Mesendoderm (in vitro differentiated cells): ENCODE results near the gene TNFRSF6B.

Experiments
- DNase-seq: peaks from one replicate; pipeline ENCODE4 v3.0.0; 2013
- H2AK5ac ChIP-seq: 2 replicates; pipeline ENCODE4 v1.6.1; 2013; ENCODE audit warnings: low read length, inconsistent platforms
- H2BK120ac ChIP-seq: 2 replicates; pipeline ENCODE4 v1.6.1; 2013; ENCODE audit warnings: low read depth, mild to moderate bottlenecking, low read length, moderate library complexity, mixed read lengths
- H2BK15ac ChIP-seq: replicated peaks from 2 replicates; pipeline ENCODE4 v1.6.1; 2013; ENCODE audit warnings: low read depth, mild to moderate bottlenecking, moderate library complexity
- H2BK5ac ChIP-seq: 2 replicates; pipeline ENCODE4 v1.6.1; 2013; ENCODE audit warnings: low read length, inconsistent platforms
- H3K18ac ChIP-seq: 2 replicates; pipeline ENCODE4 v1.6.1; 2013; ENCODE audit warnings: mild to moderate bottlenecking, low read length, mixed read lengths
- H3K23ac ChIP-seq: one replicate; pipeline ENCODE4 v1.6.1; 2013; ENCODE audit warnings: low read length
- H3K27ac ChIP-seq: 2 replicates; pipeline ENCODE4 v1.5.1; 2013; ENCODE audit warnings: low read depth, mild to moderate bottlenecking, inconsistent platforms, low read length, moderate library complexity
- H3K27me3 ChIP-seq: 2 replicates; pipeline ENCODE4 v1.6.1; 2013; ENCODE audit warnings: low read length, control low read depth, mild to moderate bottlenecking, inconsistent platforms; ENCODE audit not compliant: insufficient read depth, poor library complexity
- H3K36me3 ChIP-seq: 2 replicates; pipeline ENCODE4 v1.6.1; 2013; ENCODE audit warnings: low read length, inconsistent platforms; ENCODE audit not compliant: control insufficient read depth, insufficient read depth
- H3K4ac ChIP-seq: one replicate; pipeline ENCODE4 v1.6.1; 2013; ENCODE audit warnings: low read depth, mild to moderate bottlenecking, low read length, moderate library complexity
- H3K4me1 ChIP-seq: 2 replicates; pipeline ENCODE4 v1.6.1; 2013; ENCODE audit warnings: low read depth, low read length, inconsistent platforms; ENCODE audit not compliant: control insufficient read depth
- H3K4me2 ChIP-seq: 2 replicates; pipeline ENCODE4 v1.6.1; 2013; ENCODE audit warnings: low read length
- H3K4me3 ChIP-seq: 2 replicates; pipeline ENCODE4 v1.5.1; 2013; ENCODE audit warnings: mild to moderate bottlenecking, low read length
- H3K56ac ChIP-seq: one replicate; pipeline ENCODE4 v1.6.1; 2013; ENCODE audit warnings: low read length
- H3K79me1 ChIP-seq: 2 replicates; pipeline ENCODE4 v1.6.1; 2013; ENCODE audit warnings: low read length, inconsistent platforms
- H3K79me2 ChIP-seq: 2 replicates; pipeline ENCODE4 v1.6.1; 2013; ENCODE audit warnings: mild to moderate bottlenecking, low read length; ENCODE audit not compliant: control insufficient read depth, insufficient read depth
- H3K9ac ChIP-seq: 2 replicates; pipeline ENCODE4 v1.6.1; 2013; ENCODE audit warnings: low read length, inconsistent platforms
- H4K5ac ChIP-seq: one replicate; pipeline ENCODE4 v1.6.1; 2013; ENCODE audit warnings: low read length
- H4K8ac ChIP-seq: one replicate; pipeline ENCODE4 v1.6.1; 2013; ENCODE audit warnings: low read depth, mild to moderate bottlenecking, control low read depth, low read length, moderate library complexity
- WGBS: extraction: QIAGEN DNeasy Blood & Tissue Kit; methylation state at CpG from one replicate; pipeline ENCODE4 v1.1.7; 2013; ENCODE audit warnings: low lambda C conversion rate, missing lambda C conversion rate; ENCODE audit not compliant: insufficient coverage; ENCODE audit errors: extremely low coverage; 5-methylcytosine and 5-hydroxymethylcytosine counted together

TNFRSF6B gene

GRCh38 chr20:63678667-63679465 is 17.6 kb upstream of the TNFRSF6B start:
- DNase-seq: no peak
- peaks cover 1% of the 10 kb centered on the region for H3K36me3 ChIP-seq
- H3K4ac ChIP-seq: no peak overlapping the region
- no peaks in the 10 kb centered on the region for H3K27me3 ChIP-seq
- no peak overlapping the region for H3K18ac ChIP-seq
- H3K4me2 ChIP-seq: no peak overlapping the region
- H3K27ac ChIP-seq: no peak overlapping the region
- no peak overlapping the region for H4K8ac ChIP-seq
- no peak overlapping the region for H4K5ac ChIP-seq
- no peak overlapping the region for H2BK120ac ChIP-seq
- no peak overlapping the region for H3K56ac ChIP-seq
- H2AK5ac ChIP-seq: no peak overlapping the region
- no peak overlapping the region for H2BK15ac ChIP-seq
- no peak overlapping the region for H2BK5ac ChIP-seq
- no CpG with 5 or more reads among the region's 38 CpGs for WGBS
- no peak overlapping the region for H3K9ac ChIP-seq
- H3K79me2 ChIP-seq: no peaks in the 10 kb centered on the region
- no peaks in the 10 kb centered on the region for H3K4me1 ChIP-seq
- H3K4me3 ChIP-seq: no peak overlapping the region
- H3K79me1 ChIP-seq: no peaks in the 10 kb centered on the region
- H3K23ac ChIP-seq: no peak overlapping the region

GRCh38 chr20:63679799-63680305 is 16.6 kb upstream of the TNFRSF6B start:
- WGBS: no CpG with 5 or more reads among the region's 19 CpGs
- Histone ChIP-seq H3K56ac (no peak overlapping the region), H3K4ac (no peak overlapping the region), H3K27ac (no peak overlapping the region), H4K5ac (no peak overlapping the region), H2BK5ac (no peak overlapping the region), H3K18ac (no peak overlapping the region), H3K79me1 (no peaks in the 10 kb centered on the region), H4K8ac (no peak overlapping the region), H2AK5ac (no peak overlapping the region), H3K36me3 (peaks cover 1% of the 10 kb centered on the region), H3K79me2 (no peaks in the 10 kb centered on the region), H3K9ac (no peak overlapping the region), H2BK15ac (no peak overlapping the region), H3K4me2 (no peak overlapping the region), H3K4me3 (no peak overlapping the region), H3K4me1 (no peaks in the 10 kb centered on the region), H3K23ac (no peak overlapping the region), H3K27me3 (no peaks in the 10 kb centered on the region), H2BK120ac (no peak overlapping the region)
- no peak for DNase-seq

- Histone ChIP-seq H3K4me3 (no peak overlapping the region), H2AK5ac (no peak overlapping the region), H3K23ac (no peak overlapping the region), H2BK5ac (no peak overlapping the region), H4K5ac (no peak overlapping the region), H3K4me1 (no peaks in the 10 kb centered on the region), H2BK120ac (no peak overlapping the region), H4K8ac (no peak overlapping the region), H3K4me2 (no peak overlapping the region), H3K36me3 (peaks cover 1% of the 10 kb centered on the region), H3K27ac (no peak overlapping the region), H3K4ac (no peak overlapping the region), H2BK15ac (no peak overlapping the region), H3K79me1 (no peaks in the 10 kb centered on the region), H3K79me2 (no peaks in the 10 kb centered on the region), H3K56ac (no peak overlapping the region), H3K27me3 (no peaks in the 10 kb centered on the region), H3K9ac (no peak overlapping the region), H3K18ac (no peak overlapping the region)
- no peak for DNase-seq
- no CpG with 5 or more reads among the region's 13 CpGs for WGBS
These were observed 16.0 kb upstream of the TNFRSF6B start for GRCh38 chr20:63680427-63680826.

GRCh38 chr20:63680857-63681608 is 15.4 kb upstream of the TNFRSF6B start:
- H3K27ac ChIP-seq: no peak overlapping the region
- H3K27me3 ChIP-seq: no peaks in the 10 kb centered on the region
- H3K4me2 ChIP-seq: no peak overlapping the region
- H4K5ac ChIP-seq: no peak overlapping the region
- peaks cover 1% of the 10 kb centered on the region for H3K36me3 ChIP-seq
- H3K23ac ChIP-seq: no peak overlapping the region
- no peak overlapping the region for H3K4me3 ChIP-seq
- no peak overlapping the region for H3K4ac ChIP-seq
- no peaks in the 10 kb centered on the region for H3K4me1 ChIP-seq
- no peak overlapping the region for H2BK15ac ChIP-seq
- H3K79me2 ChIP-seq: no peaks in the 10 kb centered on the region
- WGBS: no CpG with 5 or more reads among the region's 23 CpGs
- no peaks in the 10 kb centered on the region for H3K79me1 ChIP-seq
- no peak for DNase-seq
- H3K9ac ChIP-seq: no peak overlapping the region
- H2BK5ac ChIP-seq: no peak overlapping the region
- no peak overlapping the region for H2AK5ac ChIP-seq
- no peak overlapping the region for H3K56ac ChIP-seq
- no peak overlapping the region for H4K8ac ChIP-seq
- no peak overlapping the region for H2BK120ac ChIP-seq
- H3K18ac ChIP-seq: no peak overlapping the region

- Histone ChIP-seq H2AK5ac (no peak overlapping the region), H3K27me3 (no peaks in the 10 kb centered on the region), H4K8ac (no peak overlapping the region), H2BK120ac (no peak overlapping the region), H4K5ac (no peak overlapping the region), H2BK5ac (no peak overlapping the region), H3K79me1 (no peaks in the 10 kb centered on the region), H3K56ac (no peak overlapping the region), H3K4ac (no peak overlapping the region), H3K18ac (no peak overlapping the region), H3K36me3 (peaks cover 1% of the 10 kb centered on the region), H2BK15ac (no peak overlapping the region), H3K23ac (no peak overlapping the region), H3K4me2 (no peak overlapping the region), H3K79me2 (no peaks in the 10 kb centered on the region), H3K27ac (no peak overlapping the region), H3K4me1 (no peaks in the 10 kb centered on the region), H3K4me3 (no peak overlapping the region), H3K9ac (no peak overlapping the region)
- WGBS: no CpG with 5 or more reads among the region's 13 CpGs
- no peak for DNase-seq
These were observed 14.8 kb upstream of the TNFRSF6B start for GRCh38 chr20:63681609-63682142.
